Measurements from ENCODE around the gene ANKRD33B. TPM values are rescaled to one million over a fixed set of nuclear protein-coding genes. Genes with fewer than 3 reads are reported as not detected.

Gene ANKRD33B
- total RNA-seq, 1 experiment from 2014 or later: 10.9 TPM

- H3K9me3 ChIP-seq (ENCODE audit: control insufficient read depth in 1 of 2, insufficient read depth in 1 of 2, low read depth in 1 of 2, low read length in 2 of 2): no peaks in the 10 kb centered on the region; a peak in 1 of 4 replicates
- H3K9me2 ChIP-seq (ENCODE audit: insufficient read depth): no peaks in the 10 kb centered on the region
- intact Hi-C loops (cut with micrococcal nuclease): loop anchor here (1.0 kb wide), 2 partner anchors 176 to 344 kb away; no protein-coding TSS in a partner anchor
- H3K79me2 ChIP-seq (ENCODE audit: insufficient read depth, low read length): peaks cover 25% of the 10 kb centered on the region; the same call in 1 of the 2 replicates
- ATAC-seq: no peak
- H3K4me2 ChIP-seq (ENCODE audit: low read length): no peak overlapping the region
- TF ChIP-seq ATF3 (IDR thresholded peaks at IDR 0.05): no peak
- no peak for TF ChIP-seq CBX3 (IDR thresholded peaks at IDR 0.05; ENCODE audit: low read depth)
- TF ChIP-seq POLR2AphosphoS5 (IDR thresholded peaks at IDR 0.05; ENCODE audit: low read depth, low read length): no peak
- no peak for TF ChIP-seq EZH2 (IDR thresholded peaks at IDR 0.05)
- TF ChIP-seq FOSL1 (IDR thresholded peaks at IDR 0.05; ENCODE audit: low read depth): no peak
- TF ChIP-seq SIN3A (IDR thresholded peaks at IDR 0.05; ENCODE audit: low read depth): no peak
- no peak for TF ChIP-seq RAD21 (IDR thresholded peaks at IDR 0.05; ENCODE audit: low read depth)
- TF ChIP-seq EGR1 (IDR thresholded peaks at IDR 0.05; ENCODE audit: low read depth): no peak
- no peak for TF ChIP-seq MAX (IDR thresholded peaks at IDR 0.05)
- no peak for TF ChIP-seq ZFX (IDR thresholded peaks at IDR 0.05)
- TF ChIP-seq ZNF274 (IDR thresholded peaks at IDR 0.05; ENCODE audit: low read depth, low read length): no peak
- TF ChIP-seq JUND (IDR thresholded peaks at IDR 0.05): no peak
- no peak for TF ChIP-seq ZBTB33 (IDR thresholded peaks at IDR 0.05; ENCODE audit: extremely low read depth, insufficient replicate concordance, low read length)
- no peak for TF ChIP-seq SRF (IDR thresholded peaks at IDR 0.05; ENCODE audit: low read depth)
- TF ChIP-seq SP1 (IDR thresholded peaks at IDR 0.05; ENCODE audit: low read depth): no peak
- H2AFZ ChIP-seq (ENCODE audit: low read depth, low read length, poor library complexity, severe bottlenecking): no peak overlapping the region
- H3K4me3 ChIP-seq (replicated peaks in 1 of 2; ENCODE audit: low read depth in 1 of 2, low read length in 2 of 2): no peak overlapping the region
- peaks cover 0 to 4% of the 10 kb centered on the region in 2 experiments; a peak in 1 of 4 replicates for H3K36me3 ChIP-seq (ENCODE audit: control insufficient read depth in 1 of 2, insufficient read depth in 2 of 2, low read length in 2 of 2)
- no TSS peak for BruUV-seq (replicated peaks)
- no peaks in the 10 kb centered on the region for H3K27me3 ChIP-seq (ENCODE audit: insufficient read depth, low read length)
- RAD21 ChIA-PET (ENCODE audit: low non-redundant PET in 1 of 2, low total read pairs in 2 of 2, uncharacterized antibody in 2 of 2, unreplicated experiment in 2 of 2): interaction anchor here (3.1 to 3.2 kb wide), 2 partner anchors 175 to 177 kb away, joined by 21 to 37 read pairs; no protein-coding TSS in a partner anchor
- no peaks in the 10 kb centered on the region for H4K20me1 ChIP-seq (ENCODE audit: insufficient read depth)
- H3K9ac ChIP-seq (ENCODE audit: low read length): no peak overlapping the region
- peaks cover 21 to 60% of the 10 kb centered on the region in 2 experiments for H3K4me1 ChIP-seq (ENCODE audit: control insufficient read depth in 1 of 2, insufficient read depth in 2 of 2, low read length in 2 of 2)
- H3K27ac ChIP-seq (ENCODE audit: low read depth, low read length): no peak overlapping the region
- CTCF ChIA-PET: interaction anchor here (1.3 to 2.6 kb wide), 7 partner anchors 8 to 189 kb away, joined by 4 to 94 read pairs (median 6); no protein-coding TSS in a partner anchor
- POLR2A ChIA-PET: no interaction called here
- DNase-seq (ENCODE audit: low read depth, low spot score): no peak
These were observed 64.7 kb downstream of the ANKRD33B start for GRCh38 chr5:10628601-10629000.

All from HCT116 (cell line).